Endothelial cell (in vitro differentiated cells): ENCODE measurements around the gene NUMBL. TPM values are rescaled to one million over a fixed set of nuclear protein-coding genes. Genes with fewer than 3 reads are reported as not detected.

ENCODE experiments used
- DNase-seq: peaks from one replicate; pipeline ENCODE4 v3.0.0; 2021; ENCODE audit warnings: low spot score
- H3K27ac Mint-ChIP-seq: one replicate; pipeline ENCODE4 v1.8.0; 2021; ENCODE audit warnings: mixed read lengths, inconsistent platforms; ENCODE audit not compliant: unreplicated experiment
- H3K27me3 Mint-ChIP-seq: one replicate; pipeline ENCODE4 v1.8.0; 2021; ENCODE audit warnings: mild to moderate bottlenecking, moderate library complexity, mixed read lengths, inconsistent platforms; ENCODE audit not compliant: unreplicated experiment
- H3K36me3 Mint-ChIP-seq: one replicate; pipeline ENCODE4 v1.8.0; 2021; ENCODE audit warnings: mild to moderate bottlenecking, low read depth, mixed read lengths, inconsistent platforms; ENCODE audit not compliant: unreplicated experiment
- H3K4me1 Mint-ChIP-seq: one replicate; pipeline ENCODE4 v1.8.0; 2021; ENCODE audit warnings: mild to moderate bottlenecking, mixed read lengths, inconsistent platforms; ENCODE audit not compliant: unreplicated experiment
- H3K4me3 Mint-ChIP-seq: one replicate; pipeline ENCODE4 v1.8.0; 2021; ENCODE audit warnings: mild to moderate bottlenecking, mixed read lengths, inconsistent platforms; ENCODE audit not compliant: unreplicated experiment
- H3K9me3 Mint-ChIP-seq: one replicate; pipeline ENCODE4 v1.8.0; 2021; ENCODE audit warnings: mixed read lengths, inconsistent platforms; ENCODE audit not compliant: unreplicated experiment
- total RNA-seq: library from RNA; stranded (reverse); fragmentation: NEBNext Ultra II Directional; extraction: Animal tissue kit (Norgen Biotek cat#: 25700); gene quantifications from one replicate; pipeline ENCODE4 v1.2.1, GENCODE V29; 2021; ENCODE audit not compliant: unreplicated experiment
- TF ChIP-seq, protein P1 (sequence below): fragments of 200-600 bp; sonication (generic); IDR thresholded peaks from one replicate; pipeline ENCODE4 v1.5.0; 2021; ENCODE audit warnings: antibody characterized with exemption; ENCODE audit not compliant: unreplicated experiment

The NUMBL gene
- total RNA-seq, 1 donor from 2014 or later = 10.0 TPM

DNA sequence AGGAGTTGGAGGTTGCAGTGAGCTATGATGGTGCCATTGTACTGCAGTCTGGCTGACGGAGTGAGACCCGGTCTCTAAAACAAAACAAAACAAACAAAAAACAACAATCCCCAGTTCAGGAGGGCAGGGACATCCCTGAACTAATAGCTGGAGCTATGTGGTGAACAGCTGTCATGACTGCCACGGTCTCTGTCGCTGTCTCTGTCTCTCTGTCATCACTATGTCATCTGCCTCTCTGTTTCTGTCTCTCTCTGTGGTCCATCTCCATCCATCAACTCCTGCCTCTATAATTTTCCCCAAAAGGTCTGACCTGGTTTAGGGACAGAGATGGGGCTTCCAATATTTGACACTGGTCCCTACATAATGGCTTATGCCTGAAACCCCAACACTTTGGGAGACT, 33.9 kb upstream of the NUMBL start:
- Mint-ChIP-seq H3K9me3 (no peaks in the 10 kb centered on the region), H3K27ac (no peak overlapping the region), H3K27me3 (no peaks in the 10 kb centered on the region), H3K4me3 (peak overlapping the region; percentile 25), H3K4me1 (peaks cover 6% of the 10 kb centered on the region), H3K36me3 (peaks cover 31% of the 10 kb centered on the region)
- TF ChIP-seq, protein P1, sequence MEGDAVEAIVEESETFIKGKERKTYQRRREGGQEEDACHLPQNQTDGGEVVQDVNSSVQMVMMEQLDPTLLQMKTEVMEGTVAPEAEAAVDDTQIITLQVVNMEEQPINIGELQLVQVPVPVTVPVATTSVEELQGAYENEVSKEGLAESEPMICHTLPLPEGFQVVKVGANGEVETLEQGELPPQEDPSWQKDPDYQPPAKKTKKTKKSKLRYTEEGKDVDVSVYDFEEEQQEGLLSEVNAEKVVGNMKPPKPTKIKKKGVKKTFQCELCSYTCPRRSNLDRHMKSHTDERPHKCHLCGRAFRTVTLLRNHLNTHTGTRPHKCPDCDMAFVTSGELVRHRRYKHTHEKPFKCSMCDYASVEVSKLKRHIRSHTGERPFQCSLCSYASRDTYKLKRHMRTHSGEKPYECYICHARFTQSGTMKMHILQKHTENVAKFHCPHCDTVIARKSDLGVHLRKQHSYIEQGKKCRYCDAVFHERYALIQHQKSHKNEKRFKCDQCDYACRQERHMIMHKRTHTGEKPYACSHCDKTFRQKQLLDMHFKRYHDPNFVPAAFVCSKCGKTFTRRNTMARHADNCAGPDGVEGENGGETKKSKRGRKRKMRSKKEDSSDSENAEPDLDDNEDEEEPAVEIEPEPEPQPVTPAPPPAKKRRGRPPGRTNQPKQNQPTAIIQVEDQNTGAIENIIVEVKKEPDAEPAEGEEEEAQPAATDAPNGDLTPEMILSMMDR = no peak
- DNase-seq = no peak

- H3K27ac Mint-ChIP-seq = no peak overlapping the region
- peaks cover 31% of the 10 kb centered on the region for H3K36me3 Mint-ChIP-seq
- H3K4me3 Mint-ChIP-seq = peak overlapping the region; percentile 42
- no peaks in the 10 kb centered on the region for H3K9me3 Mint-ChIP-seq
- DNase-seq = no peak
- H3K4me1 Mint-ChIP-seq = peaks cover 6% of the 10 kb centered on the region
- TF ChIP-seq, protein P1 = no peak
- peaks cover 2% of the 10 kb centered on the region for H3K27me3 Mint-ChIP-seq
These were observed 33.3 kb upstream of the NUMBL start for GRCh38 chr19:40723661-40724254.

GRCh38 chr19:40721936-40722661, 31.6 kb upstream of the NUMBL start:
- peak overlapping the region; percentile 31 for H3K4me3 Mint-ChIP-seq
- H3K27me3 Mint-ChIP-seq = peaks cover 5% of the 10 kb centered on the region
- DNase-seq = no peak
- TF ChIP-seq, protein P1 = no peak
- H3K9me3 Mint-ChIP-seq = no peaks in the 10 kb centered on the region
- H3K4me1 Mint-ChIP-seq = peaks cover 11% of the 10 kb centered on the region
- H3K27ac Mint-ChIP-seq = peak overlapping the region; percentile 13
- peaks cover 25% of the 10 kb centered on the region for H3K36me3 Mint-ChIP-seq

DNA sequence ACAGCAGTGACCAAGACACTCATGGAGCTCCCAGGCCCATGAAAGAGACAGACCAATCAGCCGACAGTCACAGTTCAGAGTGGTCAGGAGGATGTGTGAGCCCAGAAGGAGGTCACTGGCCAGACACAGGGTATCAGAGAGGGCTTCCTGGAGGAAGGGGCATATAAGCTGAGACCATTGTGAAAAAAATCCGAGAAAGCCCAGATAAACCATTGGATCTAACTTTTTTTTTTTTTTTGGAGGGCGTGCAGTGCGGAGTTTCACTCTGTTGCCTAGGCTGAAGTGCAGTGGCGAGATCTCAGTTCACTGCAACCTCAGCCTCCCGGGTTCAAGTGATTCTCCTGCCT, 30.7 kb upstream of the NUMBL start:
- Mint-ChIP-seq H3K27ac (no peak overlapping the region), H3K4me1 (peaks cover 15% of the 10 kb centered on the region), H3K9me3 (no peaks in the 10 kb centered on the region), H3K36me3 (peaks cover 25% of the 10 kb centered on the region), H3K27me3 (peaks cover 5% of the 10 kb centered on the region), H3K4me3 (peak overlapping the region; percentile 61)
- TF ChIP-seq, protein P1 = no peak
- no peak for DNase-seq

DNA sequence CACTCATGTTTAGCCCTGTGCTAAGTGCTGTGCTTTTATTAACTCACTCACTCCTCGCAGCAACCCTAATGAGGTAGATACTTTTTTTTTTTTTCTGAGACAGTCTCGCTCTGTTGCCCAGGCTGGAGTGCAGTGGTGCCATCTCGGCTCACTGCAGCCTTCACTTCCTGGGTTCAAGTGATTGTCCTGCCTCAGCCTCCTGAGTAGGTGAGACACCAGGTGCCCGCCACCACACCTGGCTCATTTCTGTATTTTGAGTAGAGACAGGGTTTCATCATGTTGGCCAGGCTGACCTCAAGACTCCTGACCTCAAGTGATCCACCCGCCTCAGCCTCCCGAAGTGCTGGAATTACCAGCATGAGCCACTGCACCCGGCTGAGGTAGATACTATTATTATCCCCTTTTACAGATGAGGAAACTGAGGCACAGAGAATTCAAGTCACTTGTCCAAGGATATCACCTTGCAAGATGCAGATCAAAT, 29.0 kb upstream of the NUMBL start:
- no peaks in the 10 kb centered on the region for H3K9me3 Mint-ChIP-seq
- DNase-seq = no peak
- TF ChIP-seq, protein P1 = no peak
- H3K27ac Mint-ChIP-seq = no peak overlapping the region
- peaks cover 26% of the 10 kb centered on the region for H3K4me1 Mint-ChIP-seq
- H3K4me3 Mint-ChIP-seq = no peak overlapping the region
- peaks cover 20% of the 10 kb centered on the region for H3K36me3 Mint-ChIP-seq
- peaks cover 10% of the 10 kb centered on the region for H3K27me3 Mint-ChIP-seq
